Liver (tissue), 9 donors: ENCODE data around the gene PDE4B. TPM values are rescaled to one million over a fixed set of nuclear protein-coding genes. Genes with fewer than 3 reads are reported as not detected.

ENCODE experiments used
- DNase-seq: peaks from one replicate; pipeline ENCODE4 v3.0.0-alpha.2; 2017; ENCODE audit warnings: low spot score
- H3K27ac ChIP-seq, 2 donors: one replicate each; pipeline ENCODE4 v1.7.0; 2013; ENCODE audit warnings: inconsistent platforms in 2 of 2, low read length in 2 of 2, control low read depth in 1 of 2, low read depth in 1 of 2, mild to moderate bottlenecking in 1 of 2
- H3K27me3 ChIP-seq, 4 donors: one replicate each; pipeline versions ENCODE4 v1.6.1 to v1.7.0; 2013; ENCODE audit warnings: low read length in 3 of 4, inconsistent platforms in 1 of 4, mild to moderate bottlenecking in 1 of 4, moderate library complexity in 1 of 4; ENCODE audit not compliant: control insufficient read depth in 4 of 4, insufficient read depth in 4 of 4
- H3K36me3 ChIP-seq, 4 donors: one replicate each; pipeline versions ENCODE4 v1.6.1 to v1.7.0; 2013; ENCODE audit warnings: low read length in 3 of 4, mild to moderate bottlenecking in 3 of 4, low read depth in 1 of 4, moderate library complexity in 1 of 4; ENCODE audit not compliant: control insufficient read depth in 4 of 4, insufficient read depth in 3 of 4
- H3K4me1 ChIP-seq, 4 donors: one replicate each; pipeline versions ENCODE4 v1.6.1 to v1.7.0; 2013; ENCODE audit warnings: low read length in 3 of 4, mild to moderate bottlenecking in 3 of 4, moderate library complexity in 1 of 4; ENCODE audit not compliant: control insufficient read depth in 4 of 4, insufficient read depth in 4 of 4
- H3K4me3 ChIP-seq, 3 donors: one replicate each; pipeline versions ENCODE4 v1.6.1 to v1.7.0; 2013; ENCODE audit warnings: low read length in 3 of 3, control low read depth in 1 of 3, low read depth in 1 of 3, mild to moderate bottlenecking in 1 of 3
- H3K9ac ChIP-seq, 2 donors: one replicate each; pipeline ENCODE4 v1.7.0; 2013; ENCODE audit warnings: low read length in 2 of 2, mild to moderate bottlenecking in 2 of 2, moderate library complexity in 2 of 2, control low read depth in 1 of 2, low read depth in 1 of 2
- H3K9me3 ChIP-seq, 4 donors: one replicate each; pipeline versions ENCODE4 v1.6.1 to v1.7.0; 2013; ENCODE audit warnings: low read length in 3 of 4; ENCODE audit not compliant: control insufficient read depth in 4 of 4
- ATF3 ChIP-seq: IDR thresholded peaks from 2 replicates; pipeline ENCODE4 v1.6.1; 2016; ENCODE audit warnings: antibody characterized with exemption
- CTCF ChIP-seq: fragments of 150-350 bp; IDR thresholded peaks from 2 replicates; pipeline ENCODE4 v1.5.1; 2017; ENCODE audit warnings: improper control_type of control experiment, low read depth, low read length; ENCODE audit not compliant: missing input control
- EGR1 ChIP-seq, 2 donors: IDR thresholded peaks; 2 replicates each; pipeline ENCODE4 v1.6.1; 2016 to 2018; ENCODE audit warnings: antibody characterized with exemption in 2 of 2, low read depth in 2 of 2
- FOXA1 ChIP-seq: IDR thresholded peaks from 2 replicates; pipeline ENCODE4 v1.6.1; 2016; ENCODE audit warnings: antibody characterized with exemption
- GABPA ChIP-seq, 2 donors: IDR thresholded peaks in 1 of 2; conservative IDR thresholded peaks in 1 of 2; 2 replicates each; pipeline ENCODE4 v1.6.1; 2016; ENCODE audit warnings: antibody characterized with exemption in 2 of 2, mild to moderate bottlenecking in 1 of 2, moderate library complexity in 1 of 2
- HNF4A ChIP-seq, 2 donors: conservative IDR thresholded peaks; 2 replicates each; pipeline ENCODE4 v1.6.1; 2016; ENCODE audit warnings: antibody characterized with exemption in 2 of 2, mild to moderate bottlenecking in 2 of 2
- HNF4G ChIP-seq: IDR thresholded peaks from 2 replicates; pipeline ENCODE4 v1.6.1; 2016; ENCODE audit warnings: antibody characterized with exemption
- JUND ChIP-seq, 2 donors: IDR thresholded peaks; 2 replicates each; pipeline ENCODE4 v1.6.1; 2016; ENCODE audit warnings: antibody characterized with exemption in 2 of 2
- MAX ChIP-seq: IDR thresholded peaks from 2 replicates; pipeline ENCODE4 v1.6.1; 2016; ENCODE audit warnings: antibody characterized with exemption
- NR2F2 ChIP-seq: IDR thresholded peaks from 2 replicates; pipeline ENCODE4 v1.6.1; 2016; ENCODE audit warnings: antibody characterized with exemption
- RAD21 ChIP-seq, 2 donors: IDR thresholded peaks; 2 replicates each; pipeline ENCODE4 v1.6.1; 2016; ENCODE audit warnings: antibody characterized with exemption in 2 of 2, mild to moderate bottlenecking in 2 of 2
- SP1 ChIP-seq: IDR thresholded peaks from 2 replicates; pipeline ENCODE4 v1.6.1; 2018; ENCODE audit warnings: antibody characterized with exemption, mild to moderate bottlenecking
- TAF1 ChIP-seq: conservative IDR thresholded peaks from 2 replicates; pipeline ENCODE4 v1.6.1; 2016; ENCODE audit warnings: antibody characterized with exemption, mild to moderate bottlenecking
- YY1 ChIP-seq: IDR thresholded peaks from 2 replicates; pipeline ENCODE4 v1.6.1; 2016; ENCODE audit warnings: antibody characterized with exemption, mild to moderate bottlenecking
- ZBTB33 ChIP-seq: IDR thresholded peaks from 2 replicates; pipeline ENCODE4 v1.6.1; 2016; ENCODE audit warnings: antibody characterized with exemption
- WGBS: extraction: QIAGEN DNeasy Blood & Tissue Kit; methylation state at CpG from one replicate; pipeline ENCODE4 v1.1.7; 2013; 5-methylcytosine and 5-hydroxymethylcytosine counted together
- polyA plus RNA-seq, 2 donors: library from polyadenylated mRNA; stranded (reverse) in 1 of 2; unstranded in 1 of 2; fragments of 200-250 nt in 1 of 2; fragments of >200 nt in 1 of 2; fragmentation: Nextera tagmentation in 1 of 2; extraction: Ambion mirVana in 1 of 2; gene quantifications; one replicate each; pipeline versions ENCODE4 v1.2.1 to v1.2.3, GENCODE V29; 2013 to 2015
- total RNA-seq, 2 donors: library from RNA; depleted of rRNA; stranded (reverse); fragments of >200 nt; gene quantifications; one replicate each; pipeline ENCODE4 v1.2.3, GENCODE V29; 2014
- donor health status: healthy.
- donor health status: healthy.
- donor health status: healthy.
- donor health status: healthy.
- donor health status: healthy.

PDE4B gene
- total and polyA plus RNA-seq, 4 donors, result 1.9 to 3.9 (median 2.7) TPM

GRCh38 chr1:66069976-66070876 is 277.5 kb downstream of the PDE4B start:
- WGBS, result 67% methylated on average over 4 of the region's 4 CpGs
- no peak overlapping the region for H3K27ac ChIP-seq

GRCh38 chr1:66073388-66073787 is 280.7 kb downstream of the PDE4B start:
- Histone ChIP-seq H3K9me3 (no peaks in the 10 kb centered on the region), H3K9ac (no peak overlapping the region), H3K4me3 (no peak overlapping the region), H3K36me3 (no peaks in the 10 kb centered on the region), H3K4me1 (no peaks in the 10 kb centered on the region), H3K27me3 (no peaks in the 10 kb centered on the region), H3K27ac (no peak overlapping the region)
- no peak for DNase-seq
- TF ChIP-seq RAD21 (IDR thresholded peaks at IDR 0.05), result no peak
- TF ChIP-seq EGR1 (IDR thresholded peaks at IDR 0.05; ENCODE audit: low read depth in 2 of 2), result no peak
- TF ChIP-seq GABPA (IDR thresholded peaks at IDR 0.05 in 1 of 2, conservative IDR thresholded peaks at IDR 0.05 in 1 of 2), result no peak
- TF ChIP-seq FOXA1, result no peak
- TF ChIP-seq TAF1, result no peak
- no peak for TF ChIP-seq SP1
- no peak for TF ChIP-seq ZBTB33
- TF ChIP-seq CTCF, result no peak
- TF ChIP-seq MAX, result no peak
- TF ChIP-seq JUND (IDR thresholded peaks at IDR 0.05), result no peak
- TF ChIP-seq NR2F2, result no peak
- TF ChIP-seq HNF4G, result no peak
- 55% methylated on average over 2 of the region's 2 CpGs for WGBS

More at GRCh38 chr1:66069976-66070876, 277.5 kb downstream of the PDE4B start:
- no peak overlapping the region for H3K4me3 ChIP-seq
- H3K27me3 ChIP-seq, result no peaks in the 10 kb centered on the region
- H3K9me3 ChIP-seq, result no peaks in the 10 kb centered on the region
- no peaks in the 10 kb centered on the region for H3K36me3 ChIP-seq
- no peak for DNase-seq
- no peak for TF ChIP-seq NR2F2
- TF ChIP-seq HNF4A (conservative IDR thresholded peaks at IDR 0.05), result no peak
- no peak for TF ChIP-seq ATF3
- TF ChIP-seq MAX, result no peak
- no peak for TF ChIP-seq FOXA1
- TF ChIP-seq TAF1, result no peak
- no peak for TF ChIP-seq RAD21 (IDR thresholded peaks at IDR 0.05)
- TF ChIP-seq CTCF, result no peak
- TF ChIP-seq YY1, result no peak
- TF ChIP-seq JUND (IDR thresholded peaks at IDR 0.05), result no peak
- TF ChIP-seq SP1, result no peak
- no peak for TF ChIP-seq EGR1 (IDR thresholded peaks at IDR 0.05; ENCODE audit: low read depth in 2 of 2)
- H3K9ac ChIP-seq, result no peak overlapping the region
- no peaks in the 10 kb centered on the region for H3K4me1 ChIP-seq
